SK-N-MC (cell line): Measurements from ENCODE around the gene MORF4L2.

ENCODE experiments used
- EZH2 ChIP-seq: fragments of 200-600 bp; sonication (generic); IDR thresholded peaks from one replicate; pipeline ENCODE4 v1.6.1; 2017; ENCODE audit warnings: antibody characterized with exemption
- POLR2AphosphoS5 ChIP-seq: IDR thresholded peaks from 2 replicates; pipeline ENCODE4 v1.6.1; 2012; ENCODE audit warnings: mild to moderate bottlenecking, low read depth, low read length, borderline replicate concordance

GRCh38 chrX:103733017-103733416 lies 46.5 kb upstream of the MORF4L2 start:
- TF ChIP-seq POLR2AphosphoS5 (no peak), EZH2 (no peak)
